HG02610 (cell line): Measurements from ENCODE around the gene CCNL2.
"Not testable (repeated sequence)": the region's sequence is repeated elsewhere in the genome, so short reads cannot be mapped to it uniquely, and the experiment has no call there.

Experiments
- ATAC-seq: cut with Tn5 transposase; IDR thresholded peaks from one replicate; pipeline ENCODE4 v1.9.1; 2021; ENCODE audit warnings: mild to moderate bottlenecking, moderate library complexity; ENCODE audit not compliant: unreplicated experiment

The CCNL2 gene

GRCh38 chr1:1432951-1433803 is 34.0 kb upstream of the CCNL2 start:
- no peak for ATAC-seq

DNA sequence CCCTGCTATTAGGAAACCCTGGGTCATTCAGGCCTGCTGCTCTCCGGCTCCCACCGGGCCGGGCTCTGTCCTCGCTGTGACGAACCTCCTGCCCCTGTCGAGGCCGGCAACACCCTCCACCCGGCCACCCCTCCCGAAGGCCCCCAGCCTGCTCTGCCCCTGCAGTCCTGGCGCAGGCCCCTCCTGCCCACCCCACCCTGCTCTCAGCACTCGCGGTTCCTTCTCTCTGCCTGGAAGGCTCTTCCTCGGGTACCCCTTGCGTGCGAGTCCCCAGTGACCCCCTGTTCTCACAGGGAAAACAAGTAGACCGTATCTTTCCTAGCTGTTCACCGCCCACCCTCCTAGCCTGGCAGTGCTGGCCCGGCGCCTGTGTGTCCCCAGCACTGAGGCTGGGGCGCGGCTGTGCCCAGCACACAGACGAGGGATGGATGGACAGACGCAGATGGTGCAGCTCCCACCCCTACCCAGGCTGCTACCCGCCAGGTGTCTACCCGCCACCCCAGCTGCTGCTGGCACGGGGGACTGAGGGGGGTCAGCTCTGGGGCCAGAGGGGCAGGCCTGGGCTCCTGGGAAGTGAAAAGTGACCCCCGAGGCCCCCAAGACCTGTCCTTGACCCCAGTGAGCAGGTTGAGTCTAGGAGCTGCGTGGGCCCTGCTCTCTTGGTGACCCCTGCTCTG is 33.3 kb upstream of the CCNL2 start:
- no peak for ATAC-seq

- ATAC-seq = no peak
Measured at GRCh38 chr1:1431845-1432273, 32.7 kb upstream of the CCNL2 start.

GRCh38 chr1:1430992-1431844 is 32.1 kb upstream of the CCNL2 start:
- no peak for ATAC-seq

GRCh38 chr1:1430114-1430982 is 31.2 kb upstream of the CCNL2 start:
- ATAC-seq = no peak

GRCh38 chr1:1429671-1430073 is 30.5 kb upstream of the CCNL2 start:
- no peak for ATAC-seq

- not testable (repeated sequence) for ATAC-seq
Measured at GRCh38 chr1:1428967-1429366, 29.8 kb upstream of the CCNL2 start.

GRCh38 chr1:1428174-1428573 is 29.0 kb upstream of the CCNL2 start:
- no peak for ATAC-seq

DNA sequence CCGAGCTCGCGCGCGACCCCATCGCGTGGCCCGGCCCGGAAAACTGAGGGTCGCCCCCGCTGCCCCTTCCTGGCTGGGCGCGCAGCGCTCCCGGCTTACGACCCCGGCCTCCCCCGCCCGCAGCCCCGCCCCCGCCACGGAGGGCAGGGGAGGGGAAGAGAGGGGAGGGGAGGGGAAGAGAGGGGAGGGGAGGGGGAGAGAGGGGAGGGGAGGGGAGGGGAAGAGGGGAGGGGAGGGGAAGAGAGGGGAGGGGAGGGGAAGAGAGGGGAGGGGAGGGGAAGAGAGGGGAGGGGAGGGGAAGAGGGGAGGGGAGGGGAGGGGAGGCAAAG is 28.6 kb upstream of the CCNL2 start:
- ATAC-seq = no peak

- no peak for ATAC-seq
Measured at GRCh38 chr1:1427106-1427819, 28.1 kb upstream of the CCNL2 start.

DNA sequence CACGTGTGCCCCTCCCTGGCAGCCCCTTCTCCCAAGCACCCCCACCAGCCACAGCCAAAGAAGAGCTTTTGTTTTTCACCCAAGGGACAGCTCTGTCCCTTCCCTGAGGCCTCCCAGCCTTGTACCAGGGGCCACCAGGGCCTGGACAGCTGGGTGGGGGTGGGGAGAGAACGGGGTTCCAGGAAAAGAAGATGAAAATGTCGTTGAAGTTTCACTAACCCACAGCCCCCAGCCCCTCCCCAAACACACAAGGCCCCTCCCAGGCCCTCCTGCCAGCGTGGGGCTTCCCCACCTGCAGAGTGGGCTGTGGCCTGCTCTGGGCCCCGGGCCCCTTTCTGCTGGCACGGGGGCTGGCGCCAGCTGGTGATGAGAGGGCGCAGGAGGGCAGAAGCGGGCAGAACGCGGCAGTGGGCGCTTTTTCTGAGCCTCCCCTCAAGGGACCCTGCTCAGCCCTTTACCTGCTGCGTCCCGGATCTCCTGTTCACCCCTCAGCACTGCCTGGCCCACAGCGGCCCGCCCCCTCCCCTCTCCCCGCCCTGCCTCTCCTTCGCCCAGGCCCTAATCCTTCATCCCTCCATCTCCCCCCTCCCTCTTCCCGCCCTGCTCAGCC is 27.5 kb upstream of the CCNL2 start:
- ATAC-seq = no peak

- ATAC-seq = no peak
Measured at GRCh38 chr1:1425753-1426495, 26.8 kb upstream of the CCNL2 start.

- ATAC-seq = no peak
Measured at GRCh38 chr1:1425426-1425752, 26.3 kb upstream of the CCNL2 start.

DNA sequence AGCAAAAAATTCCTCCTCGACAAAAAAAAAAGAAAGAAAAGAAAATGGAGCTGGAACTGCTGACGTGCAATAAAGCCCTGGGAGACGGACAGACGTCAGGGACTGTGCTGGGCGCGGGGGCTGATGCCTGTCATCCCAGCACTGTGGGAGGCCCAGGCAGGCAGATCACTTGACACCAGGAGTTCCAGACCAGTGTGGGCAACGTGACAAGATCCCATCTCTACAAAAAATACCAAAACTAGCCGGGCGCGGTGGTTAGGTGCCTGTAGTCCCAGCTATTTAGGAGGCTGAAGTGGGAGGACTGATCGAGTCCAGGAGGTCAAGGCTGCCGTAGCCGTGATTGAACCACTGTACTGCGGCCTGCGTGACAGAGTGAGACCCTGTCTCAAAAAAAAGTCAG is 25.6 kb upstream of the CCNL2 start:
- ATAC-seq = no peak

DNA sequence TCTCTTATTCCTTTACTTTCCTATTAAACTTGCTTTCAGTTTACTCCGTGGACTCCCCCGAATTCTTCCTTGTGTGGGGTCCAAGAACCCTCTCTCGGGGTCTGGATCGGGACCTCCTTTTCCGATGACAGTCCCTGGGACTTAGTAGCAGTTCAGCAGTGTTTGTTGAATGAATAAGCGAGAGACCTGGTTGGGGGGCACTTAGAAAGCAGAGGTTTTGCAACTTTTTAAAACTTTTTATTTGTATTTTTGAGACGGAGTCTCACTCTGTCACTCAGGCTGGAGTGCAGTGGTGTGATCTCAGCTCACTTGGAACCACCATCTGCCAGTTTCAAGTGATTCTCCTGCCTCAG is 24.1 kb upstream of the CCNL2 start:
- ATAC-seq = no peak

DNA sequence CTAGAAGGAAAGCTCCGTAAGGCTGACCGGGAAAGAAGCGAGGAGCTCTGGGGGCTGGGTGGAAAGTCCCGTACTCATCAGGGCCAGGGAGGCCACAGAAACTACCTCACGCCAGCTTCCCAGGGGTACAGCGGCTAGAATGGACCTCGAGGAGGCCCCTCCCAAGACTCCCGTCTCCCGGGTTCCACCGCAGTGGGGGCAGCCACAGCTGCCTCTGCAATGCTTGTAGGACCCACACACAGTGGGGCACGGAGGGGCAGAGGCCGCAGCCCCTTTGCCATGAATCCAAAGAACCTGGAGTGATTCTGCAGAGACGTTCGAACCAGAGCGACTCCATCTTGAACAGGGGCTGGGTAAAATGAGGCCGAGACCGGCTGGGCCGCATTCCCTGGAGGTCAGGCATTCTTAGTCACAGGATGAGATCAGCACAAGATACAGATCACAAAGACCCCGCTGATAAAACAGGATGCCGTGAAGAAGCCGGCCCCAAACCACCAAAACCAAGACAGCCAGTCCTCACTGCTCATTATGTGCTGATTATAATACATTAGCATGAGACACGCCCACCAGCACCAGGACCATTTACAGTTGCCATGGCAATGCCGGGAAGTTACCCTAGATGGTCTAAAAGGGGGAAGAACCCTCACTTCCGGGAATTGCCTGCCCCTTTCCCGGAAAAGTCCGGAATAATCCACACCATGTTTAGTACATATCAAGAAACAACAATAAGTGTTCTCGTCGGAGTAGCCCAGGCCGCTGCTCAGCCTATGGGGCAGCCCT is 23.5 kb upstream of the CCNL2 start:
- no peak for ATAC-seq

DNA sequence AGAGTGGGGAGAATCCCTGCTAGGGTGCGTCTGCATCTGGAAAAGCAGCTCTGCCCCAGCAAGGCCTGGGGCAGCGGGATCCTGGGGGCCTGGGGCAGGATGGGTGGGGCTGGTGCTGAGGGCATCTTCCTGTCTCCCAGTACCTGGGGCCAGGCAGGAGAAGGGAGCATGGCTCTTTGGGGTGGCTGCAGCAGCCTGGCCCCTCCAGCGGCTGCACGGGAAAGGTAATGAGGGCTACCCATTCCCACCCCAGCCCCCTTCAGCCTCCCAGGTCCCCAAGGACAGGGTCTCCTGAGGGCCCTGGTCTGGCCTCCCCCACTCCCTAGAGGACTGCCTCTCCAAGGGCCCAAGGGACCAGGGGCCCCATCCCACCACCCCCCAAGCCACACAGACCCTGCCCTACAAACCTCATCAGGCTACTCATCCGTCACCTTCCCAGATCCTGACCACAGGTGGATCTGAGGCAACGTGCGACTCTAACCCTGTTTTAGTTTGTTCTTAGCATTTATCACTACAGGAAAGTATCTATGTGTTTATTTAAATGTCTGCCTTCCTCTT is 22.9 kb upstream of the CCNL2 start:
- no peak for ATAC-seq
